Glutamatergic neuron (in vitro differentiated cells): ENCODE results near the gene WDR3. TPM values are rescaled to one million over a fixed set of nuclear protein-coding genes. Genes with fewer than 3 reads are reported as not detected.

Experiments used
- DNase-seq: peaks from one replicate; pipeline ENCODE4 v3.0.0; 2022
- H3K27ac Mint-ChIP-seq: one replicate; pipeline ENCODE4 v1.8.0; 2020; ENCODE audit warnings: mild to moderate bottlenecking, mixed read lengths, inconsistent platforms; ENCODE audit not compliant: unreplicated experiment
- H3K27me3 Mint-ChIP-seq: one replicate; pipeline ENCODE4 v1.8.0; 2020; ENCODE audit warnings: mild to moderate bottlenecking, moderate library complexity, mixed read lengths, inconsistent platforms; ENCODE audit not compliant: unreplicated experiment
- H3K36me3 Mint-ChIP-seq: one replicate; pipeline ENCODE4 v1.8.0; 2020; ENCODE audit warnings: mild to moderate bottlenecking, mixed read lengths, inconsistent platforms; ENCODE audit not compliant: unreplicated experiment
- H3K4me1 Mint-ChIP-seq: one replicate; pipeline ENCODE4 v1.8.0; 2020; ENCODE audit warnings: mild to moderate bottlenecking, low read depth, mixed read lengths, inconsistent platforms; ENCODE audit not compliant: unreplicated experiment
- H3K4me3 Mint-ChIP-seq: one replicate; pipeline ENCODE4 v1.8.0; 2020; ENCODE audit warnings: mild to moderate bottlenecking, mixed read lengths, inconsistent platforms; ENCODE audit not compliant: unreplicated experiment
- H3K9me3 Mint-ChIP-seq: one replicate; pipeline ENCODE4 v1.8.0; 2020; ENCODE audit warnings: mild to moderate bottlenecking, moderate library complexity, mixed read lengths, inconsistent platforms; ENCODE audit not compliant: unreplicated experiment
- CTCF ChIP-seq: fragments of 200-600 bp; sonication (generic); IDR thresholded peaks from one replicate; pipeline ENCODE4 v1.5.0; 2021; ENCODE audit not compliant: partially characterized antibody, unreplicated experiment
- total RNA-seq: library from RNA; stranded (reverse); fragmentation: NEBNext Ultra II Directional; extraction: Animal tissue kit (Norgen Biotek cat#: 25700); gene quantifications from one replicate; pipeline ENCODE4 v1.2.1, GENCODE V29; 2021; ENCODE audit not compliant: unreplicated experiment

Gene WDR3
- total RNA-seq, 1 donor from 2014 or later: 22.2 TPM

GRCh38 chr1:117976381-117976780 is 46.8 kb downstream of the WDR3 start:
- peaks cover 2% of the 10 kb centered on the region for H3K4me1 Mint-ChIP-seq
- H3K36me3 Mint-ChIP-seq: no peaks in the 10 kb centered on the region

GRCh38 chr1:117981455-117982192 is 52.1 kb downstream of the WDR3 start:
- no peaks in the 10 kb centered on the region for H3K4me1 Mint-ChIP-seq
- no peak for TF ChIP-seq CTCF
- H3K27me3 Mint-ChIP-seq: no peaks in the 10 kb centered on the region
- H3K9me3 Mint-ChIP-seq: no peaks in the 10 kb centered on the region
- H3K27ac Mint-ChIP-seq: no peak overlapping the region
- no peak for DNase-seq
- no peaks in the 10 kb centered on the region for H3K36me3 Mint-ChIP-seq
- H3K4me3 Mint-ChIP-seq: no peak overlapping the region

More at GRCh38 chr1:117976381-117976780, 46.8 kb downstream of the WDR3 start:
- peaks cover 1% of the 10 kb centered on the region for H3K27me3 Mint-ChIP-seq
- DNase-seq: no peak
- no peaks in the 10 kb centered on the region for H3K9me3 Mint-ChIP-seq
- no peak for TF ChIP-seq CTCF
- no peak overlapping the region for H3K27ac Mint-ChIP-seq
- H3K4me3 Mint-ChIP-seq: no peak overlapping the region

GRCh38 chr1:117985239-117985638 is 55.7 kb downstream of the WDR3 start:
- Mint-ChIP-seq H3K9me3 (no peaks in the 10 kb centered on the region), H3K4me3 (no peak overlapping the region), H3K36me3 (no peaks in the 10 kb centered on the region), H3K27me3 (no peaks in the 10 kb centered on the region), H3K27ac (no peak overlapping the region), H3K4me1 (no peaks in the 10 kb centered on the region)
- no peak for DNase-seq
- TF ChIP-seq CTCF: no peak

- no peaks in the 10 kb centered on the region for H3K36me3 Mint-ChIP-seq
Measured at GRCh38 chr1:117985973-117986372, 56.4 kb downstream of the WDR3 start.

More at GRCh38 chr1:117985973-117986372, 56.4 kb downstream of the WDR3 start:
- DNase-seq: no peak
- Mint-ChIP-seq H3K4me1 (no peaks in the 10 kb centered on the region), H3K4me3 (no peak overlapping the region), H3K27me3 (no peaks in the 10 kb centered on the region), H3K27ac (no peak overlapping the region), H3K9me3 (no peaks in the 10 kb centered on the region)
- TF ChIP-seq CTCF: no peak
